ENCODE results near the gene CNN2. TPM values are rescaled to one million over a fixed set of nuclear protein-coding genes. Genes with fewer than 3 reads are reported as not detected.

Gene CNN2
- polyA plus RNA-seq, 3 donors: 69.9 to 213 (median 144) TPM

GRCh38 chr19:991174-991931 is 35.1 kb upstream of the CNN2 start:
- Histone ChIP-seq H3K27ac (ENCODE audit: low read depth in 1 of 2, low read length in 2 of 2) (no peak overlapping the region), H4K20me1 (ENCODE audit: insufficient read depth, low read length) (peaks cover 13% of the 10 kb centered on the region), H2AFZ (ENCODE audit: insufficient read depth, low read depth, low read length, poor library complexity, severe bottlenecking) (no peak overlapping the region), H3K79me2 (ENCODE audit: insufficient read depth, low read length) (no peaks in the 10 kb centered on the region), H3K9me3 (replicated peaks in 1 of 2; ENCODE audit: control insufficient read depth in 1 of 2, insufficient read depth in 1 of 2, low read length in 2 of 2) (peaks cover 0 to 4% of the 10 kb centered on the region in 2 donors), H3K27me3 (ENCODE audit: control insufficient read depth in 2 of 2, insufficient read depth in 2 of 2, low read length in 2 of 2) (peaks cover 3 to 14% of the 10 kb centered on the region in 2 donors), H3K4me1 (ENCODE audit: control insufficient read depth in 1 of 2, insufficient read depth in 2 of 2, low read length in 2 of 2) (peaks cover 5% of the 10 kb centered on the region in 2 donors), H3K4me3 (replicated peaks in 1 of 3; ENCODE audit: low read depth in 2 of 3, low read length in 3 of 3) (no peak overlapping the region), H3K4me2 (replicated peaks; ENCODE audit: extremely low read depth, low read length, poor library complexity, severe bottlenecking) (no peak overlapping the region), H3K36me3 (replicated peaks in 1 of 2; ENCODE audit: control insufficient read depth in 1 of 2, insufficient read depth in 2 of 2, low read length in 2 of 2) (peaks cover 18 to 22% of the 10 kb centered on the region in 2 donors), H3K9ac (ENCODE audit: insufficient read depth, low read length, poor library complexity, severe bottlenecking) (no peak overlapping the region)
- peak in 2 of 3 donors; percentile 30 to 61 for DNase-seq
- intact Hi-C loops (cut with micrococcal nuclease): no loop called here
- TF ChIP-seq CTCF (IDR thresholded peaks at IDR 0.05): no peak
- H3K36me3 Mint-ChIP-seq: peaks cover 23 to 41% of the 10 kb centered on the region in 2 donors
- no peak overlapping the region for H3K27ac Mint-ChIP-seq
- peaks cover 12 to 18% (median 13%) of the 10 kb centered on the region in 3 donors for H3K27me3 Mint-ChIP-seq (ENCODE audit: low read depth in 3 of 3)
- peaks cover 2% of the 10 kb centered on the region for H3K4me1 Mint-ChIP-seq
- WGBS (ENCODE audit: insufficient coverage): 93% methylated on average over 21 of the region's 47 CpGs
- H3K9me3 Mint-ChIP-seq: peaks cover 0 to 8% (median 0%) of the 10 kb centered on the region in 7 donors
- no peak overlapping the region for H3K4me3 Mint-ChIP-seq

- H3K9ac ChIP-seq (ENCODE audit: insufficient read depth, low read length, poor library complexity, severe bottlenecking): no peak overlapping the region
- no peak overlapping the region for H3K4me3 ChIP-seq (replicated peaks in 1 of 3; ENCODE audit: low read depth in 2 of 3, low read length in 3 of 3)
- peaks cover 0 to 13% (median 0%) of the 10 kb centered on the region in 7 donors for H3K9me3 Mint-ChIP-seq
- H3K36me3 Mint-ChIP-seq: peaks cover 15 to 34% of the 10 kb centered on the region in 2 donors
- H3K4me2 ChIP-seq (replicated peaks; ENCODE audit: extremely low read depth, low read length, poor library complexity, severe bottlenecking): no peak overlapping the region
- 96% methylated on average over 28 of the region's 42 CpGs for WGBS (ENCODE audit: insufficient coverage)
- peaks cover 0 to 4% of the 10 kb centered on the region in 2 donors for H3K9me3 ChIP-seq (replicated peaks in 1 of 2; ENCODE audit: control insufficient read depth in 1 of 2, insufficient read depth in 1 of 2, low read length in 2 of 2)
- H3K27ac ChIP-seq (ENCODE audit: low read depth in 1 of 2, low read length in 2 of 2): no peak overlapping the region
- no peak for TF ChIP-seq CTCF (IDR thresholded peaks at IDR 0.05)
- intact Hi-C loops (cut with micrococcal nuclease): no loop called here
- H3K36me3 ChIP-seq (replicated peaks in 1 of 2; ENCODE audit: control insufficient read depth in 1 of 2, insufficient read depth in 2 of 2, low read length in 2 of 2): peaks cover 15 to 18% of the 10 kb centered on the region in 2 donors
- peaks cover 6% of the 10 kb centered on the region for H3K4me1 Mint-ChIP-seq
- H3K4me1 ChIP-seq (ENCODE audit: control insufficient read depth in 1 of 2, insufficient read depth in 2 of 2, low read length in 2 of 2): peaks cover 7% of the 10 kb centered on the region in 2 donors
- DNase-seq: no peak
- H2AFZ ChIP-seq (ENCODE audit: insufficient read depth, low read depth, low read length, poor library complexity, severe bottlenecking): no peak overlapping the region
- peaks cover 3 to 22% of the 10 kb centered on the region in 2 donors for H3K27me3 ChIP-seq (ENCODE audit: control insufficient read depth in 2 of 2, insufficient read depth in 2 of 2, low read length in 2 of 2)
- no peak overlapping the region for H3K27ac Mint-ChIP-seq
- no peaks in the 10 kb centered on the region for H3K79me2 ChIP-seq (ENCODE audit: insufficient read depth, low read length)
- H3K27me3 Mint-ChIP-seq (ENCODE audit: low read depth in 3 of 3): peaks cover 19 to 26% (median 21%) of the 10 kb centered on the region in 3 donors
- H3K4me3 Mint-ChIP-seq: no peak overlapping the region
- H4K20me1 ChIP-seq (ENCODE audit: insufficient read depth, low read length): peaks cover 13% of the 10 kb centered on the region
These were observed 34.3 kb upstream of the CNN2 start for GRCh38 chr19:991932-992669.

Data from CD14-positive monocyte (primary cell).